GM19468 (cell line): ENCODE measurements around the gene ACADVL.
A peak's percentile ranks its signal among the peaks of the same experiment; 100 is the strongest.

Source experiments
- ATAC-seq: cut with Tn5 transposase; IDR thresholded peaks from one replicate; pipeline ENCODE4 v1.9.1; 2021; ENCODE audit warnings: mild to moderate bottlenecking, moderate library complexity, moderate number of reproducible peaks; ENCODE audit not compliant: unreplicated experiment; ENCODE audit errors: extremely low read depth

The ACADVL gene

DNA sequence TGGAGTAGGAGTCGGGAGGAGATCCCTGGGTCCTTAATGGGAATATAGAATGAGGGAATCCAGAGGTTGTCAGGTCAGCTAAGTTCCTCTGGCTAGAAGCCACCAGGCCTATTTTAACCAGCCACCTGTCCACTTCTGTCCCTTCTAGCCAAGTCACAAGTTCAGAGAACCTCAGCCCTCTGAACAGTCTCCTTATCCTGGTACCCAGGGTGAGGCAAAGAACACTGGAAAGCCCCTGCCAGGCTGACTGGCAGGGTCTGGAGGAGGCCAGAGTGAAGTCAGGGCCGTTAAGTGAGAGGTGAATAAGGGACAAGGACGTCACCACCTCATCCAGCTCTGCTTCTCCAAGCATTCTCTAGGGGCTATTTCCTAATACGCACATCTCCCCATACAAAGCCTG, 29.1 kb downstream of the ACADVL start:
- no peak for ATAC-seq

DNA sequence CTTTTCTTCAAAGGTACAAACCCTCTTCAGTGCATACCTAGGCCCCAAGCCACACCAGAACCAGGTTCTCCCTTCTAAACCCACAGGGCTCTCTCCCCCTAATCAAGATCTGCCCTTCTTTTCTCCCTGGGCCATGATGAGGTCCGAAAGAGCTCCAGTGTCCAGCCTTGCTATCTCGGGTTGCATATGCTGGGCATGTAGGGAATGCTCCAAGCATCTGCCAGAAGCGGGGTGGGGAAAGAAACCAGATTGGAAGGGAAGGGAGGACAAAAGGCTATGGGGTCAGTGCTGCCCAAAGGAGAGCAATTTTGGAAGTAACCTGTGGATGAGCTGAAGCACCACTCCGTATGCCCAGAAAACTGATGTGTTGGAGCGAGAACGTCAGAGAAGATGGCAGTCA, 29.5 kb downstream of the ACADVL start:
- no peak for ATAC-seq

DNA sequence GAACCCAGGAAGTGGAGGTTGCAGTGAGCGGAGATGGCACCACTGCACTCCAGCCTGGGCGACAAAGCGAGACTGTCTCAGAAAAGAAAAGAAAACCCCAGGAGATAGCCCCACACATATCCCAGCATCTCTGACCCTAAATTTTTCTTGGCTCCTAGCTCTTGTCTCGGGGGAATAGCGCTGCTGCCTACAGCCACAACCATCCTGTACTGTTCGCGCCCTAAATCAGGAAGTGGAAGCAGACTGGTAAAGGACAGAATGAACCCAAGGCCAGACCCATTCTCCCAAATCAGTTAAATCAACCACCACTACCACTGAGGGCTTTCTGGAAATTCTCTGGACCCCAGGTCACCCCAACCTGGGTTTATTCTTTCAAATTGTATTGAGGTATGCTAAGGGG, 30.1 kb downstream of the ACADVL start:
- ATAC-seq = no peak

DNA sequence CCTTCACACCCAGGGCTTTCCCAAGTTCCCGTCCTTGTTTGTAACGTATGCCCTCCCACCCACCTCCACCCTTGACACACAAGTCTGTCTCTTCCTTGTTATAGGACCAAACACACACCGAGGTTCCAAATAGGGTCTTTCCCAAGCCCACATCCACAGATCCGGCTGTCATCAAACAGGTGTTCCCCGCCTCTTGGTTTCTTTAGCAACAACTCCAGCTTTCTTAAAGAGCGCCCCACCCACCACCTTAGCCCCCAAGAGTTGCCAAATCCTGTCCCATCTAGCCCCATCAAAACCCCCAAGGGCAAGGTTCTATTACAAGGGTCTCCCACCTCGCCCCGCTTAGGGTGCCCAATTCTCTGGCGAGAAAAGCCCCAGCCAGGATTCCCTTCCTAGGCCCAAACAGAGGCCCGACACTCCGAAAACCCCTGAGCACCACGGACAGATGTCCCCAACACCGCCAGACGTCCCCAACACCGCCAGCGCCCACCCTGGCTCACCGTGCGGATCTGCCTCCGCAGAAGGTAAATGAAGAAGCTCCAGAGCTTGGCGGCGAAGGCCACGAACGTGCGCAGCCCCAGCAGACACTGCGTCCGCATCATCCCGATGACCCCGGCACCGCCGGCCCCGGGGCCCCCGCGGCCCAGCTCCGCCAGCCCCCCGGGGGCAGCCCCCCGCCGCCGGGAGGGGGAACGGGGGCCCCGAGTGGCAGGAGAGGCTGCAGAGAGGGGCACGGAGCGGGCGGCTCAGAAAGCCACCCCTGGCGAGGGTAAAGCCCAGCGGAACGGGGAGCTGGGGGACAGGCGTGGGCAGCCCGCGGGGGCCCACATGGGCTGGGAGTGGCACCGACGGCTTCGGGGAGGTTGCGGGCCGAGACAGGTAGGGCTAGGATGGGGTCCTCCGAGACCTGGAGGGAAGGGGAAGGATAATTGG, 31.2 kb downstream of the ACADVL start:
- ATAC-seq = no peak

DNA sequence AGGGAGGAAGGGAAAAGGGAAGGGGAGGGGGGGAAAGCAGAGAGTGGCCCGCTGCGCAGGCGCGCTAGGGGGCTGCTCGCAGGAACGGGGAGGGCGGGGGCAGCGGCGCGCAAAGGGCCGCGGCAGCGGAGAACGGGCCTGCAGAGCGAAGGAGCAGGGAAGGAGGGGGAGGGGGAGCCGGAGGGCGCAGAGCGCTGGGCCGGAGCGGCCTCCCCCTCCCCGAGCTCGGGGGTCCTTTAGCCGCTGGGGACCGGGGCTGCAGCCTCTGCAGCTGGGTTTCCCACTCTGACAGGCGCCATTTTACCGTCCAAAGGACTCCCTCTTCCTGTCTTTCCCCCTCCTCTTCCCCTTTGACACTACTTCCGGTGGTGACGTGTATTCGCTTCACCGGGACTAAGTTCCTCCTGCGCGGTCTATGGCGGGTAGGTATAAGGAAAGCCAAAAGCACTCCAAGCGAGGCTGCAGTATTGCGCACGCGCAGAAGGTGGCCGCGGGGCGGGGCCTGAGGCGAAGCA, 32.0 kb downstream of the ACADVL start, which contains the start of gene CTDNEP1:
CTDNEP1 (minus strand) TSS at position 74 of the 515 bp plus-strand sequence. CDS start 438 bp downstream, outside the sequence.
- peak; percentile 77 for ATAC-seq

DNA sequence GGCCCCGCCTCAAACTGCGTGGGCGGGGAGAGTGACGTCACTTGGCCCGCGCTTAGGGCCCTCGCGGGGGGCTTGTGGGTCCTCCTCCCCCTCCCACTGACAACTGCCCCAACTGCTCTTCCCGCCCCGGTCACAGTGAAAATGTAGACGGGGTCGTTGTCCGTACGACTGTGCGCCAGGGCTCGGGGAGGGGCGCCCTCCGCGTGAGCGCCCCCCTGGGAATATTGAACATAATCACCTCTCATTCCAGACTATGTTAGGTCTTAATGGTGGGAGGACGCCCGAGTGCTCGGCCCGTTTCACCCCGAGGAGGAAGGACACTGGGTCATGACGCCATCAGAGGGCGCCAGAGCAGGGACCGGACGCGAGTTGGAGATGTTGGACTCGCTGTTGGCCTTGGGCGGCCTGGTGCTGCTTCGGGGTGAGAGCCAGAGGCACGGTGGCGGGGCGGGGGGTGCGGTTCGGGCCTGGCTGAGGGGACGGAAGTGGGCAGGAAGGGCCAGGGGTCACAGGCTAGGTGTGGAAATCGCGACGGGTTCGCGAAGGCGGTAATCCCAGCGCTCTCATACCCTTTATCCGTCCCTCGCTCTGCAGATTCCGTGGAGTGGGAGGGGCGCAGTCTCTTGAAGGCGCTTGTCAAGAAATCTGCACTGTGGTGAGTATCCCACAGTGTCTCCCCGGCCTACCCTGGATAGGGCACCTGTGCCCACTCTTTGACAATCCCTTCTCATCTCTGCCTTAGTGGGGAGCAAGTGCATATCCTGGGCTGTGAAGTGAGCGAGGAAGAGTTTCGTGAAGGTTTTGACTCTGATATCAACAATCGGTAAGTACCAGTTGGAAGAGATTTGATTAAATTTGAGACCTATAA, 32.7 kb downstream of the ACADVL start, which contains the start of gene ELP5:
ELP5 (plus strand) TSS at position 40 of the 868 bp plus-strand sequence; CDS start at position 376, 336 bp downstream.
- peak; percentile 14 for ATAC-seq

DNA sequence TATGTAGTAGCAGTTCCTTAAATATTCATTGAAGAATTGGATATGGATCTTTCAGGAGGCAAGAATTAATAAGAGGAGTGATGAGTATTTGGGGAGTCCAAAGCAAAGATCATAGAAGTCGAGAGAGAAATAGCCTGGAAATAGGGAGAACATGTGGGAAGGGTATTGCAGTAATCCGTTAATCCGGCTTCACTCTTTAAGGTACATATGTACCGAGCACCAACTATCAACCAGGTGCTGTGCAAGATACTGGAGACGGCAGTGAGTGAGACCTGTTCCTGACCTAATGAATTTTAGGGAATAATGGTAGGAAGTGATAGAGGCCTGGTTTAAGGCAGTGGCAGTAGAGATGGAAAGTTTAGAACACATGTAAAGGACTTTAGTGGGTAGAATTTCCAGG, 33.3 kb downstream of the ACADVL start:
- no peak for ATAC-seq

DNA sequence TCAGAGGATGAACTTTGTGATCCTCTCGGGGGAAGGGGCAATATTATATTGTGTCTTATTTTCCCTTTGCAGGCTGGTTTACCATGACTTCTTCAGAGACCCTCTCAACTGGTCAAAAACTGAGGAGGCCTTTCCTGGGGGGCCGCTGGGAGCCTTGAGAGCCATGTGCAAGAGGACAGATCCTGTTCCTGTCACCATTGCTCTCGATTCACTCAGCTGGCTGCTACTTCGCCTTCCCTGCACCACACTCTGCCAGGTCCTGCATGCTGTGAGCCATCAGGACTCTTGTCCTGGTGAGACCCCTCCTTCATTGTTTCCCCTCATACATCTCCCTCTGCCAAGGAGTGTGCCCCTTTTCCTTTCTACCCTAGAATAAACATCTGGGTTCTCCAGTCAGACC, 34.8 kb downstream of the ACADVL start:
- ATAC-seq = no peak

DNA sequence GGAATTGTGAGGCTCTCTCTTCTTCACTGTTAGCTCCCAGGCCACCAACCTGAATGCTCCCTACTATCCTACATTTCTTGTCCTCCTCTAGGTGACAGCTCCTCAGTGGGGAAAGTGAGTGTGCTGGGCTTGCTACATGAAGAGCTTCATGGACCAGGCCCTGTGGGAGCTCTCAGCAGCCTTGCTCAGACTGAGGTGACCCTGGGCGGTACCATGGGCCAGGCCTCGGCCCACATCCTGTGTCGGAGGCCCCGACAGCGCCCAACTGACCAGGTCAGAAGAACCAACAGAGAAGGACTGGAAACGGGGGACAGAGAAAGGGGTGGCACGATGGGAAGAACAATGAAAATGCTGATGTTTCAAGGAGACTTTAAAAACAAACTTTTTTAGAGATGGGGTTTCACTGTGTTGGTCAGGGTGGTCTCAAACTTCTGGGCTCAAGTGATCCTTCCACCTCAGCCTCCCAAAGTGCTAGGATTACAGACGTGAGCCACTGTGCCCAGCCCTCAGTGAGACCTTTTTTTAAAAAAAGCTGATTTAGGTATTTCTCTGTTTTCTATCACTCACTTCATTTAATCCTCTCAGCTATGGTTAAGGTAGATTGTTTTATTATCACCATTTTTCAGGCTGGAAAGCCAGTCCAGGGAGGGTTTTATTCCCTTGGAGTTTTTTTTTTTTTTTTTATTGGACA, 37.2 kb downstream of the ACADVL start:
- no peak for ATAC-seq

DNA sequence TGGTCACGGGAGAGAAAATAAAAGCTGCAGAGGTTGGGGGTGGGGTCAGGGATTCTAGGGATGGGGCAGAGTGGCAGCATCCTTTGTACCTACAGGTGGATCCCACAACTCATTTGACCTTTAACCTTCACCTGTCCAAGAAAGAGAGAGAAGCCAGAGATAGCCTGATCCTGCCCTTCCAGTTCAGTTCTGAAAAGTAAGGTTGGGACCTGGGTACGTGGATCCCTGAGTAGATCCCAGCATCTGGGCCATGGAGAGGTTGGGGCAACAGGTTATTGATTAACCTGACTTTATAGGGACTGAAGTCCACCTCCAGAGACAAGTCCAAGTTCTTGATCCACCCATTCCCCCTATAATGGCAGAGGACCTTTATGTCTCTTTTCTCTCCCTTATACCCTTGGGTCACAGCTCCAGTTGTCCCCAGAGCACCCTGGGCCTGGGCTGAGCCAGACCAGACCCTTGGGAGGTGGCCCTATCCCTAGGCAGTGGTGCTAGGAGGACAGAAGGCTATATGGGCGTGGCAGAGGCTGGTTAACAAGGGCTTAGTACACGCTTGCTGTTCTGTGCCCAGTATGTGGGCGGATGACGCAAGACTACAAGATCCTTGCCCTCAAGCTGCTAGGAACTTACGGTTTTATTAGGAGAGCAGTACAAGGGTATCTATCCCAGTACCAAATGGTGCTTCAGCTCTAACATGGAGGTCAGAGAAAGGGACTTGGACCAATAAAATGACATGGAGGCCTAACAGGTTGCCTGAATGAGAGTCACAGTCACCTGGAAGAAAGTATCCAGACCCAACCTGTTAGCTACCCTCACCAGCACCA, 39.2 kb downstream of the ACADVL start:
- no peak for ATAC-seq

DNA sequence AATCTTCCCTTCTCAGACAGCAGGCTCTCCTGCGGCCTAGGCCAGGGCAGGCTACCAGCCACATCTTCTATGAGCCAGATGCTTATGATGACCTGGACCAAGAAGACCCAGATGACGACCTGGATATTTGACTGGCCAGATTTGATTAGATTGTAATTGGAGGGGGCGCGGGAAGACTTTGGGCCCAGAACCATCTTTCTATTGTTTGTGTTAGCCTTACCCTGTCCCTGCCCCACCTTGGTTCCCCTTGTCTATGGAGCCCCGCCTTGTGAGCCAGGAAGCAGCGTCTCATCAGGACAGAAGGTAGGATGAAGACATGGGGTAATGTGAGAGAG, 39.8 kb downstream of the ACADVL start:
- no peak for ATAC-seq

DNA sequence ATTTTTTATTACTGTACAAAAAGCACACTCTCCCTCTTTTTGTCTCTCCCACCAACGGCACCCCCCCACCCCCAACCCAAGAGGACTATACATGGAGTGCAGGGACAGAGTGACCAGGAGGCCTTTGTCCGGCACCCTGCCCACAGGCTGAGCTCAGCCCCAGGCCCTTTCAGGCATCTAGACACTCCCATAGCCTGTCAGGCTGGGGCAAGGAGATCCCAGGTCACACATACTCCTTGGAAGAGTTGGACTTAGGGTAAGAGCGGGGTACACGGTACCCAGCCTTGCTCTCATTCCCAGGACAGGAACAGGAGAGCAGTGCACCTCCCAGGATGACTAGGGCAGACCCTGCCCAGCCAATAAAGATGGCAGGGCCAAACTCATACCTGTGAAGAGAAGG, 40.4 kb downstream of the ACADVL start:
- no peak for ATAC-seq

DNA sequence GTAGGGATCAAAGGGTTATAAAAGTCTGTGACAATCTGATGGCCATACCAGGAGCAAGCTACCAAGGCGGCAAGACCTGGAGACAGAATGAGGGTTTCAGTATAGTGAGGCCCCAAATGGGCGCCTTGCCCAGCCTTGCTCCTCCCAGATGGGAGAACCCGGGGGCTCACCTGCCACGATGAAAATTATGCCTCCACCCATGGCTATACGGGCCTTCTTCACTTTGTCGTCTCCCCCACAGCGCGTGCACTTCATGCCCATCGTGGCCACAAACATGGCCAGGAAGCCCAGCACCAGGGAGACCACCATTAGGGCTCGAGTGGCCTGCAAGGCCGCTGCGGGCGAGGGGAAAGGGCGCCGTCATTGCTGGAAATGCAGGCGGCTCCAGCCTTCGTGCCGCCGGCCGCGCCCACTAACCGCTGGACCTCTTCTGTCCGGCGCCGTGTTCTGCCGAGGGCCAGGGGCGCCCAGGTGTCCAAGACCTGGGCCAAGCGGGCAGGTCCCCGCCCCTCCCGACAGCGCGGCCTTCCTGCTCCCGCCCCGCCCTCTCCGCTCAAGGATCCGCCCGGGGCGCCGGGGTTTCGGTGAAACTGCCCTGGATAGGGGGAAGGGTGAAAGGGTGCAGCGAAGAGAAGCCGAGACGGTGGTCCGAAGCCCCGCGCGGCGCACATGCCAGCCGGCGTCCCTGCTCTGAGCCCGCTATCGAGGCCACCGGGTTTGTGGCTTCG, 41.1 kb downstream of the ACADVL start:
- ATAC-seq = no peak

DNA sequence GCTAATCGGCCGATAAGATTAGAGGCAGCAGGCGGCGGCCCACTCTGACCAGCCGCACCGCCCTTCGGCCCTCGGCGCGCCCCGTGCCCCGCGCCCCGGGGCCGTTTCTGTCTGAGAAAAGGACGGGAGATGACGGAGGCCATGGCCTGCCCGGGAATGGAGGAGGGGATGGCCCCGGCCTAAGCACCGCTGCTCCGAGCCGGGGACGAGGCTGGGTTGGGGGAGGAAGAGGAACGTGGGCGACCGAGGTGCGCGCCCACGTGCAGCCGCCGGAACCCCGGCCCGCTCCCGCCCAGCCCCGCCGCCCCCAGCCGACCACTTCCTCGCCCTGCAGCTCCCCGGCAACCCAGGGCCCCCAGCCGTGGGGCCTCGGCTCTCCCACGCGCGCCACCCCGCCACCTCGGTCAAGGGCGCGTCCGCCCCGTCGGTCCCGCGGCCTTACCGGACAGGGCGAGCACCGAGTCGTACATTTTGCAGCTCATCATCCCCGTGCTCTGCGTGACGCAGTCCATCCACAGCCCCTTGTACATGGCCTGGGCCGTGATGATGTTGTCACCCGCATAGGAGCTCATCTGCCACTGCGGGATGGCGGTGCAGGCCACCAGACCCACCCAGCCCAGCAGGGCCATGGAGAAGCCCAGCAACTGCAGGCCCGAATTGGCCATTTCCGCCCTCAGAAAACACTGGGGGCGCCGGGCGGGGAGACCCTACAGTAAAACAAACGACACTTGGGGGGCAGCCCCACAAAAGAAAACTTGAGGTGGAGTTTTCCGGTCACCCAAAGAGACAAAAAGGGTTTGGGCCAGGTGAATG, 41.8 kb downstream of the ACADVL start:
- no peak for ATAC-seq

DNA sequence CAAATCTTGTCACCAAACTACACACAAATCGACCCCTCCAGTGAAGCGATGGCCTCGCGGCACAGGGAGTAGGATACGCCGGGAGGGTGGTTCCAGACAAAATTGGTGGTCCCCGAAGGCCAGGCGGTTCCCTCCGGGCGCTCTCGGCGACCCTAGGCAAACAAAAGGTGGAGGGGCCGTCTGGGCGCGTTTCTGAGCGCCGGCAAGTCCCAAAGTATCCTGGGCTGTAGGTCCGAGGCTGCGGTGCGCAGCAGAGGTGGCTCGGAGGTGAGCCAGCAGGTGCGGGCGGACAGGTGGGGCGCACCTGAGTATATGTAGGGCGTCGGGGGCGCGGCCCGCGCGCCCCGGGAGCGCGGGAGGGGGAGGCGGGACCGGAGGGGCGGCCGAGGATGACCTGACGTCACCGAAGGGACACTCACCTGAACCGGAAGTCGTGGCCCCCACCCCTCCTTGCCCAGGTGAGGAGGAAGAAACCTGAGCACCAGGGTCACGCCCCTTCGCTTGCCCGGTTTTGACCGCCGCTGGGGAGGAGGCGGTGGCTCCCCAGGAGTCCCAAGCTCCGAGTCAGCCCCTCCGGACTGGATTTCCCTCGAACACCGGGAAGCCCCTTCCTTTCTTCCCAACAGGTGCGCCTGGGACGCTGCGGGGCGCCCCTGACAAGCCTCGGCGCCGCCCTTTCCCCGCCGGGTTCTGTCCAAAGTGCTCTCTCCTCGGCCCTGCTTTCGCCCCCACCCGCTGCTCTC, 42.6 kb downstream of the ACADVL start, which contains the start of gene CLDN7:
CLDN7 (minus strand) TSS at position 287 of the 743 bp plus-strand sequence. CDS start 435 bp downstream, outside the sequence.
- no peak for ATAC-seq

DNA sequence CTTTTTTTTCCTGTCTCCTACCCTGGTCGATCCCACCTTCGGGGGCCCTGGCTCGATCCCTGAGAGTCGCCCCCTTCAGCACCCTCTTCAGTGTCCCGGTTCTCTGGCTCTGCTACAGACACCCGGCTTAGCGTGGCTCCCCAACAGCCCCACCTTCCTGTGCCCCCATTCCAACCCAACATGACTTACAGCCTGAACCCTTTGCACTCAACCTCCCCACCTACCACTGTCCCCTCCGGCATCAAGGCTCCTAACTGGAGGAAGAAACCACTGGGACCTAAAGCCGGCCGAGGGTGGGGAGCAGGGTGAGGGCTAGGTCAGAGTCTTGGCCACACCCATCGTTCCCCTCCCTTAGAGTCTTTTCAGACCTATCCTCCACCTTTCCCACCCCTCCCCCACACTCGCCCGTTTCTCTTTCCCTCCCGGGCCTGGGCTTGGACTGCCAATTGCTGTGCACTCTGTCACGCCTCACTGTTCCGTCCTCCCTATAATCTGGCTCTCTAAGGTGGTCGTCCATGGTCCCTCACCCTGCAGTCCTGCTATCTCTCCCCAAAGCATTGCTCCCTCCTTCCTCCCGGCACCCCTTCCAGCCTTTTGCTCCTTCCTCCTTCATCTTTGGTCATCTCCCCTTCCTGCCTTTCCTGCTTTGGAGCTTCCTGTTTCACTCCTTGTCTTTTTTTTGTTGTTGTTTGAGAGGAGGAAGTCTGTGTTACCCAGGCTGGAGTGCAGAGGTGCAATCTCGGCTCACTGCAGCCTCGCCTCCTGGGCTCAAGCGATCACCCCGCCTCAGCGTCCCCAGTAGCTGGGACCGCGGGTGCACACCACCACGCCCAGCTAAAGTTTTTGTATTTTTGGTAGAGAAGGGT, 43.4 kb downstream of the ACADVL start:
- no peak for ATAC-seq
